Memory B cell (primary cell): ENCODE data around the gene ARFGAP2.
"Not testable (repeated sequence)": the region's sequence is repeated elsewhere in the genome, so short reads cannot be mapped to it uniquely, and the experiment has no call there.

Source experiments
- ATAC-seq: fragments of 150-1000 bp; cut with Tn5 transposase; 2 replicates; pipeline ENCODE4 v1.10.0; 2021; ENCODE audit warnings: low read depth, mild to moderate bottlenecking, moderate library complexity
- DNase-seq, 2 donors: peaks; one replicate each; pipeline ENCODE4 v3.0.0; 2022; ENCODE audit warnings: low spot score in 2 of 2
- H3K27ac Mint-ChIP-seq: one replicate; pipeline ENCODE4 v1.8.0; 2022; ENCODE audit warnings: mild to moderate bottlenecking, moderate library complexity, mixed read lengths
- H3K27me3 Mint-ChIP-seq: one replicate; pipeline ENCODE4 v1.8.0; 2022; ENCODE audit warnings: mixed read lengths
- H3K36me3 Mint-ChIP-seq: one replicate; pipeline ENCODE4 v1.8.0; 2022; ENCODE audit warnings: mild to moderate bottlenecking, mixed read lengths
- H3K4me1 Mint-ChIP-seq: one replicate; pipeline ENCODE4 v1.8.0; 2022; ENCODE audit warnings: mixed read lengths
- H3K4me3 Mint-ChIP-seq: one replicate; pipeline ENCODE4 v1.8.0; 2022; ENCODE audit warnings: mild to moderate bottlenecking, moderate library complexity, mixed read lengths
- H3K9me3 Mint-ChIP-seq: one replicate; pipeline ENCODE4 v1.8.0; 2022; ENCODE audit warnings: mixed read lengths

The ARFGAP2 gene

GRCh38 chr11:47136921-47137320 is 39.8 kb downstream of the ARFGAP2 start:
- Mint-ChIP-seq H3K4me1 (no peaks in the 10 kb centered on the region), H3K27me3 (no peaks in the 10 kb centered on the region), H3K9me3 (no peaks in the 10 kb centered on the region), H3K36me3 (peaks cover 21% of the 10 kb centered on the region), H3K4me3 (no peak overlapping the region), H3K27ac (no peak overlapping the region)
- ATAC-seq (no peak), DNase-seq (no peak)

DNA sequence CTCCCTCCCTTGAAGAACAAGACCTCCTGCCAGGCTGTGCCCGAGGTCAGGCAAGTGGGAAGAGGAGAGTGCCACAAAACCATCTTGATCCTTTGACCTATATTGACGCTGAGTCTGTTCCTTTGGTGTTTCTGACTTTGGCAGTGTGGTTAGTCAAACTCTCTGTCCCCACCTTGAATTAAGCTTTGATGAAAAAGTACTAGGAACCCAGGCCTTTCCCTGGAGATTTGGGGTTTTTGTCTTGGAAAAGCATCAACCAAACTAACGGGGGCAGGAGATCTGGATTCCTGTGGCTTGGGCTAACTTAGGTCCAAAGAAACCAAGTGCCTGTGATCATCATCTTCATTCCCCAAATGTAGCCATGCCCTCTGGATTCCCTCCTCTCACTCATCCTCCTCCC is 40.4 kb downstream of the ARFGAP2 start:
- no peak overlapping the region for H3K4me3 Mint-ChIP-seq
- H3K36me3 Mint-ChIP-seq = peaks cover 21% of the 10 kb centered on the region
- no peak overlapping the region for H3K27ac Mint-ChIP-seq
- no peak for ATAC-seq
- no peaks in the 10 kb centered on the region for H3K9me3 Mint-ChIP-seq
- no peak for DNase-seq
- H3K4me1 Mint-ChIP-seq = no peaks in the 10 kb centered on the region
- no peaks in the 10 kb centered on the region for H3K27me3 Mint-ChIP-seq

GRCh38 chr11:47132981-47133380 is 43.7 kb downstream of the ARFGAP2 start:
- no peak for DNase-seq
- Mint-ChIP-seq H3K4me1 (no peaks in the 10 kb centered on the region), H3K9me3 (no peaks in the 10 kb centered on the region), H3K4me3 (no peak overlapping the region), H3K27ac (no peak overlapping the region), H3K36me3 (peaks cover 14% of the 10 kb centered on the region), H3K27me3 (no peaks in the 10 kb centered on the region)
- ATAC-seq = no peak

- peaks cover 9% of the 10 kb centered on the region for H3K36me3 Mint-ChIP-seq
- H3K27ac Mint-ChIP-seq = no peak overlapping the region
- no peaks in the 10 kb centered on the region for H3K4me1 Mint-ChIP-seq
- no peaks in the 10 kb centered on the region for H3K9me3 Mint-ChIP-seq
- ATAC-seq = no peak
- no peak for DNase-seq
- no peaks in the 10 kb centered on the region for H3K27me3 Mint-ChIP-seq
- H3K4me3 Mint-ChIP-seq = no peak overlapping the region
Measured at GRCh38 chr11:47132490-47132889, 44.2 kb downstream of the ARFGAP2 start.

- DNase-seq = no peak
- Mint-ChIP-seq H3K4me3 (no peak overlapping the region), H3K27me3 (no peaks in the 10 kb centered on the region), H3K9me3 (no peaks in the 10 kb centered on the region), H3K4me1 (no peaks in the 10 kb centered on the region), H3K27ac (no peak overlapping the region), H3K36me3 (peaks cover 1% of the 10 kb centered on the region)
- ATAC-seq = no peak
Measured at GRCh38 chr11:47131136-47131535, 45.5 kb downstream of the ARFGAP2 start.

DNA sequence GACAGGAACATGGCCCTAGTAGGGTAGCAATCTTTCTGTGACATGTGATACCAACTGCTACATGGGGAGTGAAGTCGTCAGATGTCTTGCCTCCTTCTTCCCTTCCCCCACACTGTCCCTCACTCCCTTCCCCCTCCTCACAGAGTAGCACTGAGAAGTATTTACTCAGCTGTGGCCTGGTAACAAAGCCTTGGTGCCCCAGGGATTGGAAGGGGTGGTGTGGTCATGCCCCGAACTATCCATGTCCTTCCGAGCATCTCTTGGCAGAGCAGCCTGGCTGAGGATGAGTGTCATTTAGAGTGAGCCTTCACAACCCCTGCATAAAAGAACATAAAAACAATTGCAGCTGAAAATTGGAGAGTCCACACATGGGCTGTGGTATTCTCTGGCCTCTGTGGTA is 46.1 kb downstream of the ARFGAP2 start:
- Mint-ChIP-seq H3K27me3 (no peaks in the 10 kb centered on the region), H3K27ac (no peak overlapping the region), H3K36me3 (peaks cover 1% of the 10 kb centered on the region), H3K9me3 (no peaks in the 10 kb centered on the region), H3K4me1 (no peaks in the 10 kb centered on the region), H3K4me3 (no peak overlapping the region)
- ATAC-seq (no peak), DNase-seq (no peak)

DNA sequence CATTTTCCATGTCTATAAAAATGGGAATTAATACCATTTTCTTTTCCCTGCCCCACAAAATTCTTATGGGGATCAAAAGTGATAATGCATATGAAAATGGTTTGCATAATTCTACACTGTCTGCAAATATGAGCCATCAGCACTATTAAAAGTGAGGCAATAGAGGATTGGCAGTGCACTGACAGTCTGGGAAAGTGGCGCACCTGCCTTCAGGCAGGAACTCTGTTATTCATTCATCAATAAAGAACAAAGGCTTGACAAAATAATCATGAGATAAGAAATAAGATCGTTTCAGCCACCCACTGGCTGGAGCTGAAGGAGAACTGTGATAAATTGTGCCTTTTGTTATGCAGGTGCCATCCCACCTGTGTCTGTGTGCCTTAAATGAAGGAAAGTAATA is 49.5 kb downstream of the ARFGAP2 start:
- Mint-ChIP-seq H3K27ac (no peak overlapping the region), H3K4me1 (no peaks in the 10 kb centered on the region), H3K4me3 (no peak overlapping the region), H3K9me3 (no peaks in the 10 kb centered on the region), H3K27me3 (no peaks in the 10 kb centered on the region), H3K36me3 (no peaks in the 10 kb centered on the region)
- no peak for DNase-seq
- no peak for ATAC-seq

DNA sequence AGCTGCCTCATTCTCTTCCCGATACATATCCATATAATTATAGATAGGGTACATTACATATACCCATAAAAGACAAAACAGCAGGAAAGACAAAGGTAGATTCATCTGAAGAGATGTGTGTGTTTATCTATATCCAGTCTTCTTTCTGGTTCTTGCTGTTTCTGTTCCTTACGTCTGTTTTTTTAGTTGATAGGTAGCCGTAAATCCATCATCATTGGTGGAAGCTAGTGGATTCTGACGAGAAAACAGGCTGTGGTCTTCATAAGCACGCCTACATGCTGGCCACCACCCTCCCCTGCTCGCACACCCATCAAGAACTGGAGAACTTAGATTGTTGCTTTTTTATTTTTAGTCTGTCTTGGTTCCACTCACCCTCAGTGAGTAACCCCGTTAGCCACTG is 51.6 kb downstream of the ARFGAP2 start:
- H3K27me3 Mint-ChIP-seq = no peaks in the 10 kb centered on the region
- no peak overlapping the region for H3K27ac Mint-ChIP-seq
- DNase-seq (no peak), ATAC-seq (no peak)
- no peaks in the 10 kb centered on the region for H3K4me1 Mint-ChIP-seq
- H3K9me3 Mint-ChIP-seq = no peaks in the 10 kb centered on the region
- H3K36me3 Mint-ChIP-seq = no peaks in the 10 kb centered on the region
- no peak overlapping the region for H3K4me3 Mint-ChIP-seq

- H3K9me3 Mint-ChIP-seq = no peaks in the 10 kb centered on the region
- no peaks in the 10 kb centered on the region for H3K36me3 Mint-ChIP-seq
- ATAC-seq (no peak), DNase-seq (no peak)
- H3K27me3 Mint-ChIP-seq = no peaks in the 10 kb centered on the region
- no peak overlapping the region for H3K27ac Mint-ChIP-seq
- no peaks in the 10 kb centered on the region for H3K4me1 Mint-ChIP-seq
- no peak overlapping the region for H3K4me3 Mint-ChIP-seq
Measured at GRCh38 chr11:47124675-47125074, 52.0 kb downstream of the ARFGAP2 start.

GRCh38 chr11:47123094-47123493 is 53.6 kb downstream of the ARFGAP2 start:
- peaks cover 5% of the 10 kb centered on the region for H3K36me3 Mint-ChIP-seq
- no peak overlapping the region for H3K27ac Mint-ChIP-seq
- no peak overlapping the region for H3K4me3 Mint-ChIP-seq
- no peaks in the 10 kb centered on the region for H3K4me1 Mint-ChIP-seq
- H3K27me3 Mint-ChIP-seq = no peaks in the 10 kb centered on the region
- DNase-seq = no peak
- no peak for ATAC-seq
- H3K9me3 Mint-ChIP-seq = no peaks in the 10 kb centered on the region

GRCh38 chr11:47121731-47122130 is 54.9 kb downstream of the ARFGAP2 start:
- Mint-ChIP-seq H3K27ac (no peak overlapping the region), H3K4me3 (no peak overlapping the region), H3K9me3 (no peaks in the 10 kb centered on the region), H3K27me3 (no peaks in the 10 kb centered on the region), H3K36me3 (peaks cover 8% of the 10 kb centered on the region), H3K4me1 (no peaks in the 10 kb centered on the region)
- DNase-seq (no peak), ATAC-seq (no peak)

DNA sequence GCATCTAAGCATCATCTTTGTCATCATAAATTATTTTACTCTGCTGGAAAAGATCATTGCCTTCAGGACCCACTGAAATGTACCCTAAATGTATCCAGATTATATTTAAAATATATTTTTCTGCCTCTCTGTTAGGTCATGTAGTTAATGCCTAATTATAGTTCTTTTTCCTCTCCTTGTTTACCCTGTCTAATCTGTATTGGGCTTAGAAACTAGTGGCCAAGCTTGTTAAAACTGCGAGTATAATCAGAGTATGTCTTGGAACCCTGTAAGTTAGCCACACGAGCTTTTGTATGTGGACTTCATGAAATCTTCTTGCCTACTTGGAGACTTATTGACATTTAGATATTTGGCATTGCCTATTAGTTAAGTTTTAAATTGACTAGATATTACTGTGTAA is 55.6 kb downstream of the ARFGAP2 start:
- H3K4me3 Mint-ChIP-seq = no peak overlapping the region
- H3K27ac Mint-ChIP-seq = no peak overlapping the region
- ATAC-seq (no peak), DNase-seq (no peak)
- no peaks in the 10 kb centered on the region for H3K27me3 Mint-ChIP-seq
- H3K36me3 Mint-ChIP-seq = peaks cover 8% of the 10 kb centered on the region
- H3K9me3 Mint-ChIP-seq = no peaks in the 10 kb centered on the region
- H3K4me1 Mint-ChIP-seq = no peaks in the 10 kb centered on the region

DNA sequence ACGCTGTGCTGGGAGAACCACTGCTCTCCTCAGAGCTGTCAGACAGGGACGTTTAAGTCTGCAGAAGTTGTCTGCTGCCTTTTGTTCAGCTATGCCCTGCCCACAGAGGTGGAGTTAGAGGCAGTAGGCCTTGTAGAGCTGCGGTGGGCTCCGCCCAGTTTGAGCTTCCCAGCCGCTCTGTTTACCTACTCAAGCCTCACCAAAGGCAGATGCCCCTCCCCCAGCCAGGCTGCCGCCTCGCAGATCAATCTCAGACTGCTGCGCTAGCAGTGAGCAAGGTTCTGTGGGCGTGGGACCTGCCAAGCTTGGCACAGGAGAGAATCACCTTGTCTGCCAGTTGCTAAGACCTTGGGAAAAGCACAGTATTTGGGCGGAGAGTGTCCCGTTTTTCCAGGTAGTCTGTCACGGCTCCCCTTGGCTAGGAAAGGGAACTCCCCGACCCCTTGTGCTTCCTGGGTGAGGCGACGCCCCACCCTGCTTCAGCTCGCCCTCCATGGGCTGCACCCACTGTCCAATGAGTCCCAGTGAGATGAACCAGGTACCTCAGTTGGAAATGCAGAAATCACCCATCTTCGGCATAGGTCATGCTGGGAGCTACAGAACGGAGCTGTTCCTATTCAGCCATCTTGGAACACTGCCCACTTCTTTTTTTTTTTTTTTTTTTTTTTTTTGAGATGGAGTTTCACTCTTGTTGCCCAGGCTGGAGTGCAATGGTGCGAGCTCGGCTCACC is 57.6 kb downstream of the ARFGAP2 start:
- not testable (repeated sequence) for DNase-seq, H3K9me3 Mint-ChIP-seq, ATAC-seq, H3K27me3 Mint-ChIP-seq, H3K27ac Mint-ChIP-seq, H3K4me3 Mint-ChIP-seq, H3K4me1 Mint-ChIP-seq
- H3K36me3 Mint-ChIP-seq = peaks cover 12% of the 10 kb centered on the region
